AG08396 (cell line): ENCODE data around the gene ARAP2.

Experiments
- DNase-seq: peaks from one replicate; pipeline ENCODE4 v3.0.0; 2012; ENCODE audit warnings: low spot score, mixed read lengths

Gene ARAP2

GRCh38 chr4:36099509-36099908, 144.8 kb downstream of the ARAP2 start:
- no peak for DNase-seq

GRCh38 chr4:36094995-36095394, 149.3 kb downstream of the ARAP2 start:
- no peak for DNase-seq

GRCh38 chr4:36091997-36092396, 152.3 kb downstream of the ARAP2 start:
- no peak for DNase-seq

GRCh38 chr4:36088542-36088941, 155.8 kb downstream of the ARAP2 start:
- DNase-seq: no peak

- no peak for DNase-seq
Observed at GRCh38 chr4:36086261-36086786, 158.0 kb downstream of the ARAP2 start.

GRCh38 chr4:36082817-36083216, 161.5 kb downstream of the ARAP2 start:
- no peak for DNase-seq

GRCh38 chr4:36081185-36081584, 163.1 kb downstream of the ARAP2 start:
- DNase-seq: no peak

GRCh38 chr4:36079666-36080065, 164.6 kb downstream of the ARAP2 start:
- DNase-seq: no peak

- DNase-seq: no peak
Observed at GRCh38 chr4:36078319-36078718, 166.0 kb downstream of the ARAP2 start.

- no peak for DNase-seq
Observed at GRCh38 chr4:36072529-36072928, 171.8 kb downstream of the ARAP2 start.

- DNase-seq: no peak
Observed at GRCh38 chr4:36067116-36067515, 177.2 kb downstream of the ARAP2 start.

- DNase-seq: no peak
Observed at GRCh38 chr4:36065274-36065871, 178.9 kb downstream of the ARAP2 start.

- DNase-seq: no peak
Observed at GRCh38 chr4:36064117-36064516, 180.2 kb downstream of the ARAP2 start.

GRCh38 chr4:36056136-36056535, 188.2 kb downstream of the ARAP2 start:
- no peak for DNase-seq

GRCh38 chr4:36054694-36055422, 189.5 kb downstream of the ARAP2 start:
- DNase-seq: no peak

GRCh38 chr4:36053930-36054329, 190.4 kb downstream of the ARAP2 start:
- no peak for DNase-seq

GRCh38 chr4:36051634-36052033, 192.7 kb downstream of the ARAP2 start:
- no peak for DNase-seq

GRCh38 chr4:36046026-36046425, 198.3 kb downstream of the ARAP2 start:
- no peak for DNase-seq

GRCh38 chr4:36043901-36044300, 200.4 kb downstream of the ARAP2 start:
- DNase-seq: no peak

GRCh38 chr4:36043241-36043640, 201.1 kb downstream of the ARAP2 start:
- DNase-seq: no peak

GRCh38 chr4:36042122-36042970, 202.0 kb downstream of the ARAP2 start:
- no peak for DNase-seq

GRCh38 chr4:36041340-36041739, 203.0 kb downstream of the ARAP2 start:
- no peak for DNase-seq

GRCh38 chr4:36039026-36039425, 205.3 kb downstream of the ARAP2 start:
- DNase-seq: no peak
